Activated CD8-positive, alpha-beta T cell treated with anti-CD3 and anti-CD28 coated beads for 36 hours (primary cell): Measurements from ENCODE around the gene PAWR. TPM values are rescaled to one million over a fixed set of nuclear protein-coding genes. Genes with fewer than 3 reads are reported as not detected.
"Not testable (repeated sequence)": the region's sequence is repeated elsewhere in the genome, so short reads cannot be mapped to it uniquely, and the experiment has no call there.

ENCODE experiments used
- ATAC-seq: fragments of 200-7000 bp; cut with Tn5 transposase; one replicate; pipeline ENCODE4 v1.10.0; 2021; ENCODE audit warnings: mild to moderate bottlenecking, moderate library complexity
- CTCF ChIA-PET: fragments of 350-600 bp; sonication (Branson Sonifier 250); formaldehyde crosslinking; loops from one replicate; lab custom pipeline; 2021; ENCODE audit warnings: antibody characterized with exemption; lab: Charles Lee
- POLR2A ChIA-PET: fragments of 350-600 bp; sonication (Branson Sonifier 250); formaldehyde crosslinking; loops from one replicate; lab custom pipeline; 2021; ENCODE audit warnings: antibody characterized with exemption; lab: Charles Lee
- DNase-seq: peaks from one replicate; pipeline ENCODE4 v3.0.0-alpha.2; 2020
- H3K27ac Mint-ChIP-seq: one replicate; pipeline ENCODE4 v1.8.0; 2021; ENCODE audit warnings: mild to moderate bottlenecking, mixed read lengths
- H3K27me3 Mint-ChIP-seq: one replicate; pipeline ENCODE4 v1.8.0; 2021; ENCODE audit warnings: mixed read lengths
- H3K36me3 Mint-ChIP-seq: one replicate; pipeline ENCODE4 v1.8.0; 2021; ENCODE audit warnings: low read depth, mixed read lengths
- H3K4me1 Mint-ChIP-seq: one replicate; pipeline ENCODE4 v1.8.0; 2021; ENCODE audit warnings: low read depth, mixed read lengths
- H3K4me3 Mint-ChIP-seq: one replicate; pipeline ENCODE4 v1.8.0; 2021; ENCODE audit warnings: mild to moderate bottlenecking, moderate library complexity, mixed read lengths
- H3K9me3 Mint-ChIP-seq: one replicate; pipeline ENCODE4 v1.8.0; 2021; ENCODE audit warnings: mixed read lengths
- intact Hi-C: fragments of 100-400 bp; cut with micrococcal nuclease; formaldehyde crosslinking; loops from one replicate; pipeline ENCODE4 v1.10.0; 2022
- total RNA-seq, 2 experiments: library from RNA; stranded (reverse); gene quantifications; one replicate each; pipeline ENCODE4 v1.2.3, GENCODE V29; 2021
- TF ChIP-seq, protein P1 (sequence below): fragments of 200-600 bp; IDR thresholded peaks from one replicate; pipeline ENCODE4 v1.8.0; 2022; ENCODE audit warnings: antibody characterized with exemption, mild to moderate bottlenecking

PAWR gene
- total RNA-seq, 2 experiments from 2014 or later = 5.5 to 5.8 TPM

DNA sequence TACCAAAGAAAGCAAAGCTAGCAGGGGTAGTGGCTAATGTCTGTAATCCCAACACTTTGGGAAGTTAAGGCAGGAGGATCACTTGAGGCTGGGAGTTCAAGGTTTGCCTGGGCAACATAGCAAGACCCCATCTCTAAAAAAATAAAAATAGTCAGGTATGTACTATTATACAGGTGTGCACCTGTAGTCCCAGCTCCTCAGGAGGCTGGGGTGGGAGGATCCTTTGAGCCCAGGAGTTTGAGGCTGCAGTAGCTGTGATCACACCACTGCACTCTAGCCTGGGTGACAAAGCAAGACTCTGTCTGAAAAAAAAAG, 142.2 kb downstream of the PAWR start:
- Mint-ChIP-seq H3K27ac (no peak overlapping the region), H3K9me3 (no peaks in the 10 kb centered on the region), H3K27me3 (peaks cover 1% of the 10 kb centered on the region), H3K4me1 (no peaks in the 10 kb centered on the region), H3K36me3 (no peaks in the 10 kb centered on the region), H3K4me3 (no peak overlapping the region)
- DNase-seq = no peak
- POLR2A ChIA-PET = no interaction called here
- no peak for ATAC-seq
- intact Hi-C loops = loop anchor here (5.0 kb wide), 1 partner anchor 189 kb away; no protein-coding TSS in a partner anchor
- TF ChIP-seq, protein P1, sequence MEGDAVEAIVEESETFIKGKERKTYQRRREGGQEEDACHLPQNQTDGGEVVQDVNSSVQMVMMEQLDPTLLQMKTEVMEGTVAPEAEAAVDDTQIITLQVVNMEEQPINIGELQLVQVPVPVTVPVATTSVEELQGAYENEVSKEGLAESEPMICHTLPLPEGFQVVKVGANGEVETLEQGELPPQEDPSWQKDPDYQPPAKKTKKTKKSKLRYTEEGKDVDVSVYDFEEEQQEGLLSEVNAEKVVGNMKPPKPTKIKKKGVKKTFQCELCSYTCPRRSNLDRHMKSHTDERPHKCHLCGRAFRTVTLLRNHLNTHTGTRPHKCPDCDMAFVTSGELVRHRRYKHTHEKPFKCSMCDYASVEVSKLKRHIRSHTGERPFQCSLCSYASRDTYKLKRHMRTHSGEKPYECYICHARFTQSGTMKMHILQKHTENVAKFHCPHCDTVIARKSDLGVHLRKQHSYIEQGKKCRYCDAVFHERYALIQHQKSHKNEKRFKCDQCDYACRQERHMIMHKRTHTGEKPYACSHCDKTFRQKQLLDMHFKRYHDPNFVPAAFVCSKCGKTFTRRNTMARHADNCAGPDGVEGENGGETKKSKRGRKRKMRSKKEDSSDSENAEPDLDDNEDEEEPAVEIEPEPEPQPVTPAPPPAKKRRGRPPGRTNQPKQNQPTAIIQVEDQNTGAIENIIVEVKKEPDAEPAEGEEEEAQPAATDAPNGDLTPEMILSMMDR = no peak
- CTCF ChIA-PET = interaction anchor here (1.7 kb wide), 1 partner anchor 190 kb away, joined by 6 read pairs; no protein-coding TSS in a partner anchor

DNA sequence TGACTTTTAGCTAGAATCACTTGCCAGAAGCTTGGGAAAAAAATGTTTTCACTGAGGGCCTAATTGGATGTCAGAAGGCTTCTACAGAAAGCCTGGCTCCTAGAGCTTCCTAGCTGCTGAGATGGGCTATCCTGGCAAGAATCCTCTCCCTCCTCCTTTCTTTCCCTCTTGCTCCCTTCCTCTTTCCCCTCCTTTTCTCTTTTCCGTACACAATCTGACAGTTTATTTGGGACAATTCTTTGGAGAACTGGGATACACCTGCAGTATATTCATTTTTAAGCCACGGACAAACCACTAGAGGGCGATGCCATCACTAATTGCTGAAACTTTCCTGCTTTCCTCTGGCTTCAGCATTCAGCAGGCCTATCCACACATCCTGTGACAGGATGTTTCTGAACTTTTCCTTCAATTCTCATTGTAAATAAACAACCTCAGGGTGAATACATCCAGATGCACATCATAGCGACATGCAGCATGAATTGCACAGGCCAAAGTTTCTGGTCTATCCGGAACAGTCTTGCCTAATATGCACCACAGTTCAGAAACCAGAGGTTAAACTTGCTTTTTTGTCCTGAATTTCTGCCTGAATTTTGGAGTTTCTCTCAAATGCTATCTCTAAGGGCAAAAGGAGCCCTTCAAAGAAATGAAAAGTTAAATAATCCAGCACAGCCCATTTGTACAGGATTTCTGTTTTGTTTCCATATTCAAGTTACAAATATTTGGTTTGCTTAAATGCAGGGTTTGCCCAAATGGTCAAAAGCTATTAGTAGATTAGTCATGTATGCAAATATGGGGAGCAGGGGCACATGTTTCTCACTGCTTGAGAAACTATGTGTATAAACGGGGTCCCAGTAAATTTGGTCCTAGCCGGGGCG, 142.8 kb downstream of the PAWR start:
- Mint-ChIP-seq H3K4me3 (no peak overlapping the region), H3K9me3 (no peaks in the 10 kb centered on the region), H3K27ac (no peak overlapping the region), H3K27me3 (peaks cover 1% of the 10 kb centered on the region), H3K4me1 (no peaks in the 10 kb centered on the region), H3K36me3 (no peaks in the 10 kb centered on the region)
- TF ChIP-seq, protein P1 = peak; percentile 79
- DNase-seq (peak; percentile 41), ATAC-seq (no peak)
- CTCF ChIA-PET = interaction anchor here (0.8 to 1.7 kb wide), 9 partner anchors 14 to 261 kb away, joined by 3 to 6 read pairs (median 3); no protein-coding TSS in a partner anchor
- POLR2A ChIA-PET = interaction anchor here (0.5 kb wide), 1 partner anchor 15 kb away, joined by 4 read pairs; no protein-coding TSS in a partner anchor
- intact Hi-C loops = loop anchor here (5.0 kb wide), 1 partner anchor 189 kb away; no protein-coding TSS in a partner anchor

DNA sequence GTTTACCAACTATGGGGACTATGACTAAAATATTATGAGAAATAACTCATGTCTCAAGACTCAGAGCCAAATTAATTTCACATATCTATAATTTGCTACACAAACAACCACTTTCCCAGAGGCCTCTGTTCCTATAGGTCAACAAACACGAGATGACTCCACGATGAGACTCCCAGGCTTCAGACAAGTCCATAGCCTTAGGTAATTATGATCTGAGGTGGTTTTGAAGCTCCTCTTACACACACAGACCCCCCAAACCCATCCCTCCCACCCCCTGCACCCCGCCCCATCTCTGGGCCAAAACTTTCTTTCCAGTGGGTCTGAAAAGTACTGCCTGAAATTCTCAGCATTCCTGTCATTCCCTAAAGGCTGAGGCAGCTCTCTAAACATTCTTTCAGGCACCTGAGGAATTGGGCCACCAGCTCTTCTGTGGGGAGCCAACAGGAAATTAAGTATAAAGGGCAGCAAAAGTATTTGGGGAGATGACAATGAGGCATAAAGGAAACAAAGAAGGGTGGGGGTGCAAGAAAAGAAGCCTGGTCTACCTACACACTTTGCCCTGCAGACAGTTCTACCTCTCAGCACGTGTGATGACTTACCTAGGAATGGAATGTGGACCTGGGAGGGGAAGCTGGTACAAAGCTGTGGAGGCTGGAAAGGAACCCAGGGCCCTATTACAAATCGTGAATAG, 143.6 kb downstream of the PAWR start:
- H3K27ac Mint-ChIP-seq = no peak overlapping the region
- POLR2A ChIA-PET = no interaction called here
- no peaks in the 10 kb centered on the region for H3K9me3 Mint-ChIP-seq
- H3K4me1 Mint-ChIP-seq = no peaks in the 10 kb centered on the region
- TF ChIP-seq, protein P1 = no peak
- no peak overlapping the region for H3K4me3 Mint-ChIP-seq
- ATAC-seq = no peak
- peaks cover 1% of the 10 kb centered on the region for H3K27me3 Mint-ChIP-seq
- H3K36me3 Mint-ChIP-seq = no peaks in the 10 kb centered on the region
- intact Hi-C loops = loop anchor here (5.0 kb wide), 1 partner anchor 190 kb away; no protein-coding TSS in a partner anchor
- DNase-seq = no peak
- CTCF ChIA-PET = interaction anchor here (0.6 to 1.4 kb wide), 9 partner anchors 13 to 1455 kb away, joined by 3 to 4 read pairs (median 3); no protein-coding TSS in a partner anchor

GRCh38 chr12:79546466-79547043, 144.2 kb downstream of the PAWR start:
- Mint-ChIP-seq H3K4me3 (no peak overlapping the region), H3K27me3 (no peaks in the 10 kb centered on the region), H3K4me1 (no peaks in the 10 kb centered on the region), H3K9me3 (no peaks in the 10 kb centered on the region), H3K36me3 (no peaks in the 10 kb centered on the region), H3K27ac (no peak overlapping the region)
- intact Hi-C loops = loop anchor here (5.0 kb wide), 1 partner anchor 191 kb away; no protein-coding TSS in a partner anchor
- POLR2A ChIA-PET = no interaction called here
- CTCF ChIA-PET = interaction anchor here (0.6 to 1.4 kb wide), 6 partner anchors 15 to 1454 kb away, joined by 3 to 4 read pairs (median 4); no protein-coding TSS in a partner anchor
- ATAC-seq (no peak), DNase-seq (no peak)
- TF ChIP-seq, protein P1 = no peak

GRCh38 chr12:79544439-79544838, 146.3 kb downstream of the PAWR start:
- POLR2A ChIA-PET, DNase-seq, H3K4me3 Mint-ChIP-seq, intact Hi-C loops, H3K27ac Mint-ChIP-seq, H3K9me3 Mint-ChIP-seq, H3K36me3 Mint-ChIP-seq, H3K4me1 Mint-ChIP-seq, ATAC-seq, H3K27me3 Mint-ChIP-seq, CTCF ChIA-PET: not testable (repeated sequence)
